Psoas muscle (tissue), 8 donors: Measurements from ENCODE around the gene GNB5. TPM values are rescaled to one million over a fixed set of nuclear protein-coding genes. Genes with fewer than 3 reads are reported as not detected.
"Not testable (repeated sequence)": the region's sequence is repeated elsewhere in the genome, so short reads cannot be mapped to it uniquely, and the experiment has no call there.

Experiments used
- ATAC-seq, 4 donors: fragments of 200-7000 bp; cut with Tn5 transposase; one replicate each; pipeline ENCODE4 v1.9.1; 2020; ENCODE audit warnings: moderate library complexity in 3 of 4, mild to moderate bottlenecking in 2 of 4
- DNase-seq, 2 donors: peaks; one replicate each; pipeline ENCODE4 v3.0.0-alpha.2; 2020
- H3K27ac ChIP-seq: fragments of 200-600 bp; one replicate; pipeline ENCODE4 v1.8.0; 2022
- H3K27me3 ChIP-seq, 3 donors: fragments of 200-600 bp in 1 of 3; one replicate each; pipeline versions ENCODE4 v1.6.1 to v1.8.0; 2013 to 2022; ENCODE audit warnings: low read length in 2 of 3, mild to moderate bottlenecking in 2 of 3, moderate library complexity in 1 of 3; ENCODE audit not compliant: insufficient read depth in 3 of 3
- H3K36me3 ChIP-seq, 2 donors: fragments of 200-600 bp in 1 of 2; one replicate each; pipeline versions ENCODE4 v1.6.1 to v1.8.0; 2013 to 2022; ENCODE audit warnings: low read depth in 1 of 2, mild to moderate bottlenecking in 1 of 2, moderate library complexity in 1 of 2; ENCODE audit not compliant: insufficient read depth in 1 of 2
- H3K4me1 ChIP-seq: fragments of 200-600 bp; one replicate; pipeline ENCODE4 v1.8.0; 2022
- H3K4me3 ChIP-seq: fragments of 200-600 bp; one replicate; pipeline ENCODE4 v1.8.0; 2022; ENCODE audit warnings: mild to moderate bottlenecking
- H3K9me3 ChIP-seq: fragments of 200-600 bp; one replicate; pipeline ENCODE4 v1.8.0; 2022
- CTCF ChIP-seq: fragments of 200-600 bp; IDR thresholded peaks from one replicate; pipeline ENCODE4 v1.8.0; 2022; ENCODE audit warnings: antibody characterized with exemption
- WGBS, 3 donors: extraction: QIAGEN DNeasy Blood & Tissue Kit; methylation state at CpG; one replicate each; pipeline versions ENCODE4 v1.1.6 to v1.1.7; 2013; 5-methylcytosine and 5-hydroxymethylcytosine counted together
- intact Hi-C, 2 donors: fragments of 100-400 bp; cut with DNase I; formaldehyde crosslinking; loops; one replicate each; pipeline versions ENCODE4 v1.11.0 to v1.14.2; 2022
- long read RNA-seq, 2 donors: library from polyadenylated mRNA; unstranded; transcript quantifications; one replicate each; pipeline ENCODE4 v2.0.0, GENCODE V29; 2021
- polyA plus RNA-seq, 3 donors: library from polyadenylated mRNA; stranded (reverse); fragments of 200-250 nt; gene quantifications; one replicate each; pipeline ENCODE4 v1.2.3, GENCODE V29; 2013
- total RNA-seq, 4 donors: library from RNA; stranded (reverse); fragmentation: NEBNext Ultra II Directional in 2 of 4; extraction: Animal tissue kit (Norgen Biotek cat#: 25700) in 2 of 4; gene quantifications; one replicate each; pipeline versions ENCODE4 v1.2.1 to v1.2.4, GENCODE V29; 2021 to 2023
- donor health status: healthy with polysubstance abuse.
- donor health status: DM: no; HTN: no; CAD: no; lungs with moderate emphysema.
- donor health status: Bipolar disorder and iron deficiency.
- donor health status: healthy.
- donor health status: DM: yes; HTN: yes; CAD: no.
- donor health status: DM: no; HTN: no; CAD: no.
- donor health status: DM: no; HTN: no; CAD: no.
- donor health status: DM: yes; HTN: yes; CAD: no.

Gene GNB5
- total RNA-seq: 1 to 10 TPM; 1.1 to 2.5 (median 1.4) TPM
- polyA plus RNA-seq: 1 to 10 TPM in 2 of 3 donors, under 1 TPM in 1; 0.86 to 1.5 (median 1.3) TPM
- long read RNA-seq, donor 1, partial matches to known transcripts: 0 of 1 reads
- long read RNA-seq, donor 1, other reads (novel, unspliced or antisense): 1 of 1 reads
- long read RNA-seq, donor 2, partial matches to known transcripts: 0 of 3 reads
- long read RNA-seq, donor 2, other reads (novel, unspliced or antisense): 0 of 3 reads

GRCh38 chr15:52191207-52191606 lies at the start of gene GNB5:
GNB5 (minus strand) TSS chr15:52191392; CDS start chr15:52184676, 6,716 bp downstream.
- TF ChIP-seq CTCF: no peak
- intact Hi-C loops: no loop called here
- H3K36me3 ChIP-seq: no peaks in the 10 kb centered on the region
- H3K27me3 ChIP-seq: no peaks in the 10 kb centered on the region
- peaks cover 8% of the 10 kb centered on the region for H3K4me1 ChIP-seq
- H3K4me3 ChIP-seq: no peak within 1 kb of the TSS
- no peak for ATAC-seq
- no peak for DNase-seq
- WGBS, 3 donors: 76 to 84% (median 82%) methylated on average over 7 of the region's 7 CpGs
- no peak within 1 kb of the TSS for H3K27ac ChIP-seq
- H3K9me3 ChIP-seq: no peaks in the 10 kb centered on the region

GRCh38 chr15:52240166-52240565 lies 49.0 kb upstream of the GNB5 start:
- no peak for ATAC-seq
- no peak for DNase-seq
- no peaks in the 10 kb centered on the region for H3K9me3 ChIP-seq
- H3K36me3 ChIP-seq: no peaks in the 10 kb centered on the region
- TF ChIP-seq CTCF: no peak
- H3K27me3 ChIP-seq: no peaks in the 10 kb centered on the region
- H3K4me1 ChIP-seq: no peaks in the 10 kb centered on the region
- intact Hi-C loops: no loop called here
- H3K27ac ChIP-seq: no peak overlapping the region
- 91 to 95% (median 94%) methylated on average over 3 of the region's 3 CpGs for WGBS, 3 donors
- H3K4me3 ChIP-seq: no peak overlapping the region

GRCh38 chr15:52238989-52239525 lies 47.9 kb upstream of the GNB5 start:
- H3K4me1 ChIP-seq, ATAC-seq, DNase-seq, H3K27me3 ChIP-seq, H3K4me3 ChIP-seq, intact Hi-C loops, H3K9me3 ChIP-seq, H3K27ac ChIP-seq, H3K36me3 ChIP-seq: not testable (repeated sequence)
- 94 to 99% (median 94%) methylated on average over 13 of the region's 13 CpGs for WGBS, 3 donors

GRCh38 chr15:52238149-52238548 lies 47.0 kb upstream of the GNB5 start:
- TF ChIP-seq CTCF: no peak
- no peak overlapping the region for H3K27ac ChIP-seq

GRCh38 chr15:52236013-52236412 lies 44.8 kb upstream of the GNB5 start:
- ATAC-seq: no peak
- Histone ChIP-seq H3K4me3 (no peak overlapping the region), H3K4me1 (no peaks in the 10 kb centered on the region), H3K27ac (no peak overlapping the region), H3K36me3 (no peaks in the 10 kb centered on the region), H3K9me3 (no peaks in the 10 kb centered on the region), H3K27me3 (no peaks in the 10 kb centered on the region)
- intact Hi-C loops: no loop called here
- DNase-seq: no peak
- 83 to 86% (median 86%) methylated on average over 8 of the region's 8 CpGs for WGBS, 3 donors
- no peak for TF ChIP-seq CTCF

More at GRCh38 chr15:52238149-52238548, 47.0 kb upstream of the GNB5 start:
- WGBS, 3 donors: 90 to 98% (median 91%) methylated on average over 3 of the region's 3 CpGs
- no peaks in the 10 kb centered on the region for H3K4me1 ChIP-seq
- H3K27me3 ChIP-seq: no peaks in the 10 kb centered on the region
- no peak for ATAC-seq
- no peaks in the 10 kb centered on the region for H3K36me3 ChIP-seq
- no peaks in the 10 kb centered on the region for H3K9me3 ChIP-seq
- DNase-seq: no peak
- intact Hi-C loops: no loop called here
- H3K4me3 ChIP-seq: no peak overlapping the region
